RPMI8226 (cell line): ENCODE data around the gene SPRY1.
A peak's percentile ranks its signal among the peaks of the same experiment; 100 is the strongest.

ENCODE experiments used
- DNase-seq: peaks from one replicate; pipeline ENCODE4 v3.0.0-alpha.2; 2015

SPRY1 gene

GRCh38 chr4:123380728-123381716 is 15.6 kb upstream of the SPRY1 start:
- DNase-seq: no peak

GRCh38 chr4:123381996-123382395 is 14.6 kb upstream of the SPRY1 start:
- no peak for DNase-seq

GRCh38 chr4:123383566-123383965 is 13.0 kb upstream of the SPRY1 start:
- no peak for DNase-seq

- no peak for DNase-seq
These were observed 10.0 kb upstream of the SPRY1 start for GRCh38 chr4:123386609-123387008.

- DNase-seq: peak; percentile 20
These were observed 5.6 kb upstream of the SPRY1 start for GRCh38 chr4:123390846-123391456.

GRCh38 chr4:123393721-123394120 is 2.9 kb upstream of the SPRY1 start:
- DNase-seq: no peak

- peak; percentile 55 for DNase-seq
These were observed 810 bp downstream of the SPRY1 start for GRCh38 chr4:123397144-123398065.

- peak; percentile 76 for DNase-seq
These were observed 1.7 kb downstream of the SPRY1 start for GRCh38 chr4:123398066-123398852.

GRCh38 chr4:123398853-123399626 is 2.4 kb downstream of the SPRY1 start:
- peak; percentile 63 for DNase-seq

GRCh38 chr4:123399627-123400358 is 3.2 kb downstream of the SPRY1 start:
- peak; percentile 7 for DNase-seq

- DNase-seq: no peak
These were observed 4.9 kb downstream of the SPRY1 start for GRCh38 chr4:123401271-123402120.

GRCh38 chr4:123402121-123402465 is 5.5 kb downstream of the SPRY1 start:
- DNase-seq: no peak

GRCh38 chr4:123403080-123403604 is 6.5 kb downstream of the SPRY1 start:
- DNase-seq: no peak

GRCh38 chr4:123404533-123404932 is 7.9 kb downstream of the SPRY1 start:
- DNase-seq: no peak

- DNase-seq: no peak
These were observed 8.8 kb downstream of the SPRY1 start for GRCh38 chr4:123405267-123405865.

- no peak for DNase-seq
These were observed 10.3 kb downstream of the SPRY1 start for GRCh38 chr4:123406872-123407271.

GRCh38 chr4:123408471-123409084 is 12.0 kb downstream of the SPRY1 start:
- DNase-seq: no peak

- no peak for DNase-seq
These were observed 12.7 kb downstream of the SPRY1 start for GRCh38 chr4:123409334-123409733.

- no peak for DNase-seq
These were observed 14.9 kb downstream of the SPRY1 start for GRCh38 chr4:123411514-123411913.
